SK-N-SH treated with all-trans-retinoic acid at 6 μM for 48 hours (cell line): Measurements from ENCODE around the gene AUNIP.

Experiments
- ATAC-seq: fragments of 200-7000 bp; cut with Tn5 transposase; 3 replicates; pipeline ENCODE4 v1.9.1; 2020; ENCODE audit warnings: mild to moderate bottlenecking, moderate library complexity
- ARNTL ChIP-seq: fragments of 450-650 bp; formaldehyde crosslinking; IDR thresholded peaks from 2 replicates; pipeline ENCODE4 v1.5.0; 2020; ENCODE audit warnings: low read depth, mild to moderate bottlenecking, moderate library complexity, borderline replicate concordance
- BACH2 ChIP-seq: fragments of 250-450 bp; sonication (Bioruptor Pico); IDR thresholded peaks from 2 replicates; pipeline ENCODE4 v1.9.0; 2021; ENCODE audit warnings: mild to moderate bottlenecking, borderline replicate concordance
- CSDC2 ChIP-seq: fragments of 250-450 bp; sonication (Bioruptor Pico); IDR thresholded peaks from 2 replicates; pipeline ENCODE4 v1.5.0; 2020; ENCODE audit warnings: mild to moderate bottlenecking, moderate library complexity
- ESRRG ChIP-seq: fragments of 250-450 bp; sonication (Bioruptor Pico); IDR thresholded peaks from 2 replicates; pipeline ENCODE4 v1.6.1; 2021; ENCODE audit warnings: mild to moderate bottlenecking
- GLIS3 ChIP-seq: fragments of 250-450 bp; sonication (Bioruptor Pico); IDR thresholded peaks from 2 replicates; pipeline ENCODE4 v1.5.0; 2020; ENCODE audit warnings: mild to moderate bottlenecking, moderate library complexity
- ISL1 ChIP-seq: fragments of 250-450 bp; sonication (Bioruptor Pico); IDR thresholded peaks from 2 replicates; pipeline ENCODE4 v2.1.2; 2022; ENCODE audit warnings: mild to moderate bottlenecking, moderate library complexity
- OSR1 ChIP-seq: fragments of 250-450 bp; sonication (Bioruptor Pico); IDR thresholded peaks from 2 replicates; pipeline ENCODE4 v1.8.0; 2022; ENCODE audit warnings: moderate library complexity, mild to moderate bottlenecking, inconsistent platforms
- RARB ChIP-seq: fragments of 250-450 bp; sonication (Bioruptor Pico); IDR thresholded peaks from 2 replicates; pipeline ENCODE4 v1.8.0; 2021; ENCODE audit warnings: mild to moderate bottlenecking, moderate library complexity
- SNAI2 ChIP-seq: fragments of 250-450 bp; sonication (Bioruptor Pico); IDR thresholded peaks from 2 replicates; pipeline ENCODE4 v1.5.0; 2020; ENCODE audit warnings: mild to moderate bottlenecking, moderate library complexity
- TCF4 ChIP-seq: fragments of 250-450 bp; sonication (Bioruptor Pico); IDR thresholded peaks from 2 replicates; pipeline ENCODE4 v1.8.0; 2021; ENCODE audit warnings: mild to moderate bottlenecking, moderate library complexity, borderline replicate concordance
- TOX ChIP-seq: fragments of 250-450 bp; sonication (Bioruptor Pico); IDR thresholded peaks from 2 replicates; pipeline ENCODE4 v1.8.0; 2021; ENCODE audit warnings: mild to moderate bottlenecking, moderate library complexity, borderline replicate concordance
- ZC3H10 ChIP-seq: fragments of 250-450 bp; sonication (Bioruptor Pico); IDR thresholded peaks from 2 replicates; pipeline ENCODE4 v1.5.1; 2021; ENCODE audit warnings: mild to moderate bottlenecking, moderate library complexity
- ZFP30 ChIP-seq: fragments of 450-650 bp; formaldehyde crosslinking; IDR thresholded peaks from 2 replicates; pipeline ENCODE4 v1.5.0; 2022; ENCODE audit warnings: mild to moderate bottlenecking, moderate library complexity
- ZNF70 ChIP-seq: fragments of 450-650 bp; formaldehyde crosslinking; IDR thresholded peaks from 2 replicates; pipeline ENCODE4 v1.5.0; 2020; ENCODE audit warnings: mild to moderate bottlenecking, moderate library complexity
- ZNF8 ChIP-seq: fragments of 450-650 bp; formaldehyde crosslinking; IDR thresholded peaks from 2 replicates; pipeline ENCODE4 v1.5.0; 2020; ENCODE audit warnings: mild to moderate bottlenecking, moderate library complexity
- TF ChIP-seq, protein P1 (sequence below): fragments of 250-450 bp; sonication (Bioruptor Pico); IDR thresholded peaks from 2 replicates; pipeline ENCODE4 v1.5.1; 2021; ENCODE audit warnings: mild to moderate bottlenecking, moderate library complexity
- TF ChIP-seq, protein P2 (sequence below): fragments of 250-450 bp; sonication (Bioruptor Pico); IDR thresholded peaks from 2 replicates; pipeline ENCODE4 v1.5.1; 2020; ENCODE audit warnings: low read depth, mild to moderate bottlenecking, moderate library complexity
- TF ChIP-seq, protein P3 (sequence below): fragments of 250-450 bp; sonication (Bioruptor Pico); IDR thresholded peaks from 2 replicates; pipeline ENCODE4 v1.8.0; 2020; ENCODE audit warnings: mild to moderate bottlenecking, moderate library complexity, borderline replicate concordance
- TF ChIP-seq, protein P4 (sequence below): fragments of 250-450 bp; sonication (Bioruptor Pico); IDR thresholded peaks from 2 replicates; pipeline ENCODE4 v1.5.0; 2020; ENCODE audit warnings: mild to moderate bottlenecking, moderate library complexity

Gene AUNIP

DNA sequence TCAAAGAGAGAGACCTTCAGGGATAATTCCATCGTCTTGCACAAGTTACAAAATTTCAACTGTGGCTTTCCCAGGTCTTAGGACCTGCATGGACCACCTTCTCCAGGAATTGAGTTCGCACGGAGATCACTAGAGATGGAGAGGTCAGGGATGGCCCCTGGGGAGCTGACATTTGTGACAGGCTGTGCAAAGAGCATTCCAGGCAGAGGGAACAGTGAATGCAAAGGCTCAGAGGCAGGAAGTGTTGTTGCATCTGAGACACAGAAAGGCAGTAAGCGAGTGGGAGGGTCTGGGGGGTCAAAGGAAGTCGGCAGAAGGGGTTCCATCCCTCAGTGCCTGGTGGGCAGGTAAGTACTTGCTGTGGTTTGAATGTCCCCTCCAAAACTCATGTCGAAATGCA, 68.8 kb downstream of the AUNIP start:
- TF ChIP-seq ZNF8 = no peak
- no peak for TF ChIP-seq CSDC2 (CRISPR knock-in tag)
- TF ChIP-seq, protein P1, sequence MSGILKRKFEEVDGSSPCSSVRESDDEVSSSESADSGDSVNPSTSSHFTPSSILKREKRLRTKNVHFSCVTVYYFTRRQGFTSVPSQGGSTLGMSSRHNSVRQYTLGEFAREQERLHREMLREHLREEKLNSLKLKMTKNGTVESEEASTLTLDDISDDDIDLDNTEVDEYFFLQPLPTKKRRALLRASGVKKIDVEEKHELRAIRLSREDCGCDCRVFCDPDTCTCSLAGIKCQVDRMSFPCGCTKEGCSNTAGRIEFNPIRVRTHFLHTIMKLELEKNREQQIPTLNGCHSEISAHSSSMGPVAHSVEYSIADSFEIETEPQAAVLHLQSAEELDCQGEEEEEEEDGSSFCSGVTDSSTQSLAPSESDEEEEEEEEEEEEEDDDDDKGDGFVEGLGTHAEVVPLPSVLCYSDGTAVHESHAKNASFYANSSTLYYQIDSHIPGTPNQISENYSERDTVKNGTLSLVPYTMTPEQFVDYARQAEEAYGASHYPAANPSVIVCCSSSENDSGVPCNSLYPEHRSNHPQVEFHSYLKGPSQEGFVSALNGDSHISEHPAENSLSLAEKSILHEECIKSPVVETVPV (CRISPR knock-in tag) = no peak
- TF ChIP-seq ARNTL = no peak
- ATAC-seq = no peak

DNA sequence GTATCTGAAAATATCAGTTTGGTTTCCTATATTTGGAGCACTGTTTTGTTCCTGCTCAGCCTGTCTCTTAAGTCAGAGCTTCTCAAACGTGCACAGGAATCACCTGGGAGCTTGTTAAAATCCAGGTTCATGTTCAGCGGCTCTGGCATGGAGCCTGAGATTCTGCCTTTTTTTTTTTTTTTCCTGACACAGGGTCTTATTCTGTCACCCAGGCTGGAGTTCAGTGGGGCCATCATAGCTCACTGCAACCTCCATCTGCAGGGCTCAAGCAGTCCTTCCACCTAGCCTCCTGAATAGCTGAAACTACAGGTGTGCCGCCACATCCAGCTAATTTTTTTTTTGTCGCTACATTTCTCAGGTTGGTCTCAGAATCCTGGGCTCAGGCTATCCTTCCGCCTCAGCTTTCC, 71.5 kb downstream of the AUNIP start:
- no peak for ATAC-seq
- no peak for TF ChIP-seq BACH2 (CRISPR knock-in tag)
- TF ChIP-seq, protein P2, sequence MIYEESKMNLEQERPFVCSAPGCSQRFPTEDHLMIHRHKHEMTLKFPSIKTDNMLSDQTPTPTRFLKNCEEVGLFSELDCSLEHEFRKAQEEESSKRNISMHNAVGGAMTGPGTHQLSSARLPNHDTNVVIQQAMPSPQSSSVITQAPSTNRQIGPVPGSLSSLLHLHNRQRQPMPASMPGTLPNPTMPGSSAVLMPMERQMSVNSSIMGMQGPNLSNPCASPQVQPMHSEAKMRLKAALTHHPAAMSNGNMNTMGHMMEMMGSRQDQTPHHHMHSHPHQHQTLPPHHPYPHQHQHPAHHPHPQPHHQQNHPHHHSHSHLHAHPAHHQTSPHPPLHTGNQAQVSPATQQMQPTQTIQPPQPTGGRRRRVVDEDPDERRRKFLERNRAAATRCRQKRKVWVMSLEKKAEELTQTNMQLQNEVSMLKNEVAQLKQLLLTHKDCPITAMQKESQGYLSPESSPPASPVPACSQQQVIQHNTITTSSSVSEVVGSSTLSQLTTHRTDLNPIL (CRISPR knock-in tag) = no peak
- TF ChIP-seq ISL1 (CRISPR knock-in tag) = no peak
- TF ChIP-seq, protein P3, sequence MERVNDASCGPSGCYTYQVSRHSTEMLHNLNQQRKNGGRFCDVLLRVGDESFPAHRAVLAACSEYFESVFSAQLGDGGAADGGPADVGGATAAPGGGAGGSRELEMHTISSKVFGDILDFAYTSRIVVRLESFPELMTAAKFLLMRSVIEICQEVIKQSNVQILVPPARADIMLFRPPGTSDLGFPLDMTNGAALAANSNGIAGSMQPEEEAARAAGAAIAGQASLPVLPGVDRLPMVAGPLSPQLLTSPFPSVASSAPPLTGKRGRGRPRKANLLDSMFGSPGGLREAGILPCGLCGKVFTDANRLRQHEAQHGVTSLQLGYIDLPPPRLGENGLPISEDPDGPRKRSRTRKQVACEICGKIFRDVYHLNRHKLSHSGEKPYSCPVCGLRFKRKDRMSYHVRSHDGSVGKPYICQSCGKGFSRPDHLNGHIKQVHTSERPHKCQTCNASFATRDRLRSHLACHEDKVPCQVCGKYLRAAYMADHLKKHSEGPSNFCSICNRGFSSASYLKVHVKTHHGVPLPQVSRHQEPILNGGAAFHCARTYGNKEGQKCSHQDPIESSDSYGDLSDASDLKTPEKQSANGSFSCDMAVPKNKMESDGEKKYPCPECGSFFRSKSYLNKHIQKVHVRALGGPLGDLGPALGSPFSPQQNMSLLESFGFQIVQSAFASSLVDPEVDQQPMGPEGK (CRISPR knock-in tag) = no peak
- TF ChIP-seq, protein P4, sequence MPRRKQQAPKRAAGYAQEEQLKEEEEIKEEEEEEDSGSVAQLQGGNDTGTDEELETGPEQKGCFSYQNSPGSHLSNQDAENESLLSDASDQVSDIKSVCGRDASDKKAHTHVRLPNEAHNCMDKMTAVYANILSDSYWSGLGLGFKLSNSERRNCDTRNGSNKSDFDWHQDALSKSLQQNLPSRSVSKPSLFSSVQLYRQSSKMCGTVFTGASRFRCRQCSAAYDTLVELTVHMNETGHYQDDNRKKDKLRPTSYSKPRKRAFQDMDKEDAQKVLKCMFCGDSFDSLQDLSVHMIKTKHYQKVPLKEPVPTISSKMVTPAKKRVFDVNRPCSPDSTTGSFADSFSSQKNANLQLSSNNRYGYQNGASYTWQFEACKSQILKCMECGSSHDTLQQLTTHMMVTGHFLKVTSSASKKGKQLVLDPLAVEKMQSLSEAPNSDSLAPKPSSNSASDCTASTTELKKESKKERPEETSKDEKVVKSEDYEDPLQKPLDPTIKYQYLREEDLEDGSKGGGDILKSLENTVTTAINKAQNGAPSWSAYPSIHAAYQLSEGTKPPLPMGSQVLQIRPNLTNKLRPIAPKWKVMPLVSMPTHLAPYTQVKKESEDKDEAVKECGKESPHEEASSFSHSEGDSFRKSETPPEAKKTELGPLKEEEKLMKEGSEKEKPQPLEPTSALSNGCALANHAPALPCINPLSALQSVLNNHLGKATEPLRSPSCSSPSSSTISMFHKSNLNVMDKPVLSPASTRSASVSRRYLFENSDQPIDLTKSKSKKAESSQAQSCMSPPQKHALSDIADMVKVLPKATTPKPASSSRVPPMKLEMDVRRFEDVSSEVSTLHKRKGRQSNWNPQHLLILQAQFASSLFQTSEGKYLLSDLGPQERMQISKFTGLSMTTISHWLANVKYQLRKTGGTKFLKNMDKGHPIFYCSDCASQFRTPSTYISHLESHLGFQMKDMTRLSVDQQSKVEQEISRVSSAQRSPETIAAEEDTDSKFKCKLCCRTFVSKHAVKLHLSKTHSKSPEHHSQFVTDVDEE = no peak
- no peak for TF ChIP-seq TCF4 (CRISPR knock-in tag)
- TF ChIP-seq ZFP30 = no peak
- no peak for TF ChIP-seq CSDC2 (CRISPR knock-in tag)
- no peak for TF ChIP-seq SNAI2 (CRISPR knock-in tag)
- TF ChIP-seq ZC3H10 = no peak
- no peak for TF ChIP-seq GLIS3 (CRISPR knock-in tag)
- TF ChIP-seq TOX (CRISPR knock-in tag) = no peak
- TF ChIP-seq ZNF70 = no peak

DNA sequence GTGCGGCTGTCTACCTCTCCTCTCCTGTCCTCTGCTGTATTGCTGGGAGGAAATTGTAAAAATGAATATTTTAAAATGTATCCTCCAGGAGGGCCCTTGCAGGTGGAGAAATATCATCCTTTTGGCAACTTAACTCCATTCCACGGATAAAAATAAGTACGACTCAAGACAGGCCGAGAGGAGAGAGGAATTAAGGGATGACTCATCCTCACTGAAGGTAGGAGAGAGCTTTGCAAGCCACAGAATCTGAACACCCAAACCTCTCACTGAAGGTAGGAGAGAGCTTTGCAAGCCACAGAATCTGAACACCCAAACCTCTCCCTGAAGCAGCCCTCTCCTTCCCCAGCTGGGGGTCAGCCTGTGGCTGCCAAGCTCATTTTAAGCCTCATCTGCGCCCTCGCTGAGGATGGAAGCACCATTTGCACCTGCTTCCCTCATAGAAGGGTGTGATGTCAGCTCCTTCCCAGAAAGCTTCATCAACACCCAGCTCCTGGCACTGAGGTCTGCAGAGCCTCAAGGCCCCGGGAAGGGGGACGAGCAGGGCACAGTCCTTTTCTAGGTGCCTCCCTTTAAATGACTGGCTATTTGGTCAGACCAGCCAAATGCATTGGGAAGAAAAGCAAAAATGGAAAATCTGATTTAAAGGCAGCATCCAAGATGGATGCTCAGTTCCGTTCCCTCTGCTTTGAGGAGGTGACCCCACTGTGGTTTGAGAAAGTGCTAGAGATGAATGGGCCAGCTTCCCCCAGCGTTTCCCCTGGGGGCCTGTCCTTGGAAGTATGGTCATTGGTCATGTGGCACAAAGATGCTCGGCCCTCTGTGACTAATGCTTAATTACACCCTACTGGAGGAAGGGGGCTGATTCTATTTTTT, 72.1 kb downstream of the AUNIP start:
- TF ChIP-seq OSR1 (CRISPR knock-in tag) = no peak
- TF ChIP-seq TCF4 (CRISPR knock-in tag) = no peak
- no peak for TF ChIP-seq RARB (CRISPR knock-in tag)
- TF ChIP-seq ZC3H10 = no peak
- TF ChIP-seq, protein P4 = no peak
- no peak for TF ChIP-seq ZFP30
- TF ChIP-seq CSDC2 (CRISPR knock-in tag) = no peak
- no peak for TF ChIP-seq ESRRG (CRISPR knock-in tag)
- TF ChIP-seq ARNTL = no peak
- no peak for TF ChIP-seq ISL1 (CRISPR knock-in tag)
- no peak for TF ChIP-seq ZNF8
- no peak for TF ChIP-seq GLIS3 (CRISPR knock-in tag)
- TF ChIP-seq, protein P3 (CRISPR knock-in tag) = no peak
- no peak for TF ChIP-seq BACH2 (CRISPR knock-in tag)
- TF ChIP-seq SNAI2 (CRISPR knock-in tag) = no peak
- TF ChIP-seq, all 23 proteins: peak for 0
- ATAC-seq = peak; percentile 81
